ENCODE data around the gene SPRR2F.

SPRR2F gene

GRCh38 chr1:153072806-153073726 lies 40.2 kb downstream of the SPRR2F start:
- no peak for DNase-seq

GRCh38 chr1:153071511-153071910 lies 41.8 kb downstream of the SPRR2F start, which contains the start of gene SPRR2B:
Gene SPRR2B, minus strand, starts transcription at chr1:153071611. Its CDS starts 772 bp downstream, at chr1:153070839.
- no peak for DNase-seq

- DNase-seq: no peak
These were observed 43.1 kb downstream of the SPRR2F start for GRCh38 chr1:153070243-153070642.
